Measurements from ENCODE around the gene TSEN34.

DNA sequence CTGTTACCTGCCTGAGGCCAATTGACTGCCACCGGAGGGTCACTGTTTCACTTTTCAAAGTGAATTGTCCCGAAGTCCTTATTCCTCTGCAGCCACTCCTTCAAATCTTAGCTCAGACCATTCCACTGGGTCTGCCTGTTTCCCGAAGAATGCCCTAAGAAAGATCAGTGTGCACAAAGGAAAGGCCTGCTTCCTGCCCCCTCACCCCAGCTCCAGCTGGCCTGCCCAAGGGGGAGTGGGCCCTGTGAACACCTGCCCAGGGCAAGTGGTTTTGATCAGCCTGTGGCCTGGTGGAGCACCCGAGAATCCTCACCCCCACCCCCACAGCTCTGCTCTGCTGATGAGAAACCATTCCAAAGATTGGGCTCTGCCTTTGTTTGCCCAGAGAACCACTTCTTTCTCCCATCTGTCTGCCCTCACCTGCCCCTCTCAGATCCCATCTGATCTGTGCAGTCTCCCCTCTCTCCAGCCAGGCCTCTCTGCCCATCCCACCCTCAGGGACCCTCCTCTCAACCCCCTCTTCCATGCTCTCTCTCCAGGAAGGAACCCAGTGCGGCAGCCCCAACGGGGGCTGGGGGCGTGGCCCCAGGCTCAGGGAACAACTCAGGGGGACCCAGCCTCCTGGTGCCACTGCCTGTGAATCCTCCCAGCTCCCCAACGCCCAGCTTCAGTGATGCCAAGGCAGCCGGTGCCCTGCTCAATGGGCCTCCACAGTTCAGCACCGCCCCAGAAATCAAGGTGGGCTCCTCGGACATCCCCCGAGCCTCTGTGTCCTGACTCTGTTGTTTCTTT, 41.9 kb upstream of the TSEN34 start:
- TF ChIP-seq, protein P1, sequence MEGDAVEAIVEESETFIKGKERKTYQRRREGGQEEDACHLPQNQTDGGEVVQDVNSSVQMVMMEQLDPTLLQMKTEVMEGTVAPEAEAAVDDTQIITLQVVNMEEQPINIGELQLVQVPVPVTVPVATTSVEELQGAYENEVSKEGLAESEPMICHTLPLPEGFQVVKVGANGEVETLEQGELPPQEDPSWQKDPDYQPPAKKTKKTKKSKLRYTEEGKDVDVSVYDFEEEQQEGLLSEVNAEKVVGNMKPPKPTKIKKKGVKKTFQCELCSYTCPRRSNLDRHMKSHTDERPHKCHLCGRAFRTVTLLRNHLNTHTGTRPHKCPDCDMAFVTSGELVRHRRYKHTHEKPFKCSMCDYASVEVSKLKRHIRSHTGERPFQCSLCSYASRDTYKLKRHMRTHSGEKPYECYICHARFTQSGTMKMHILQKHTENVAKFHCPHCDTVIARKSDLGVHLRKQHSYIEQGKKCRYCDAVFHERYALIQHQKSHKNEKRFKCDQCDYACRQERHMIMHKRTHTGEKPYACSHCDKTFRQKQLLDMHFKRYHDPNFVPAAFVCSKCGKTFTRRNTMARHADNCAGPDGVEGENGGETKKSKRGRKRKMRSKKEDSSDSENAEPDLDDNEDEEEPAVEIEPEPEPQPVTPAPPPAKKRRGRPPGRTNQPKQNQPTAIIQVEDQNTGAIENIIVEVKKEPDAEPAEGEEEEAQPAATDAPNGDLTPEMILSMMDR (conservative IDR thresholded peaks at IDR 0.05 in 1 of 2, IDR thresholded peaks at IDR 0.05 in 1 of 2; ENCODE audit: low read depth in 1 of 2, low read length in 2 of 2) = no peak
- TF ChIP-seq EZH2 (IDR thresholded peaks at IDR 0.05; ENCODE audit: low read length, missing control alignments) = no peak

Data from fibroblast of lung (primary cell).